H1 (cell line): ENCODE results near the gene AAGAB. TPM values are rescaled to one million over a fixed set of nuclear protein-coding genes. Genes with fewer than 3 reads are reported as not detected.

Source experiments
- CTCF ChIA-PET: fragments of 300-600 bp; sonication (Branson Sonifier 250); formaldehyde crosslinking; loops from one replicate; lab custom pipeline; 2021; ENCODE audit not compliant: partially characterized antibody; lab: Charles Lee
- POLR2A ChIA-PET: fragments of 300-600 bp; sonication (Branson Sonifier 250); formaldehyde crosslinking; loops from one replicate; lab custom pipeline; 2021; ENCODE audit warnings: inconsistent platforms; ENCODE audit not compliant: partially characterized antibody; lab: Charles Lee
- DNase-seq, 2 experiments: peaks; one replicate each; pipeline versions ENCODE4 v3.0.0 to v3.0.0-alpha.2; 2010 to 2022; ENCODE audit warnings: low spot score in 2 of 2, low read depth in 1 of 2, mixed read lengths in 1 of 2
- FAIRE-seq: peaks from 2 replicates; lab custom pipeline; 2011; peaks lifted over from hg19 to GRCh38; lab: Jason Lieb, UNC
- H2AFZ ChIP-seq: 2 replicates; pipeline ENCODE4 v1.8.1; 2012; ENCODE audit warnings: low read length, inconsistent platforms
- H2AK5ac ChIP-seq: 2 replicates; pipeline ENCODE4 v1.6.1; 2013; ENCODE audit warnings: low read depth, low read length
- H2BK120ac ChIP-seq: replicated peaks from 2 replicates; pipeline ENCODE3; 2013; ENCODE audit warnings: low read depth, low read length, inconsistent platforms
- H2BK12ac ChIP-seq: 2 replicates; pipeline ENCODE4 v1.6.1; 2013; ENCODE audit warnings: low read depth, low read length
- H2BK15ac ChIP-seq: 2 replicates; pipeline ENCODE4 v1.6.1; 2013; ENCODE audit warnings: low read length
- H2BK20ac ChIP-seq: 2 replicates; pipeline ENCODE4 v1.6.1; 2013; ENCODE audit warnings: low read length
- H2BK5ac ChIP-seq: 2 replicates; pipeline ENCODE4 v1.6.1; 2013; ENCODE audit warnings: low read depth, low read length
- H3K14ac ChIP-seq: 2 replicates; pipeline ENCODE4 v1.6.1; 2013; ENCODE audit warnings: inconsistent platforms; ENCODE audit not compliant: insufficient read length
- H3K18ac ChIP-seq: 2 replicates; pipeline ENCODE4 v1.6.1; 2013; ENCODE audit warnings: low read length; ENCODE audit errors: extremely low read depth
- H3K23ac ChIP-seq: 2 replicates; pipeline ENCODE4 v1.6.1; 2013; ENCODE audit warnings: inconsistent platforms; ENCODE audit not compliant: insufficient read length
- H3K23me2 ChIP-seq: 2 replicates; pipeline ENCODE4 v1.6.1; 2013; ENCODE audit warnings: low read depth, low read length
- H3K27ac ChIP-seq: 2 replicates; pipeline ENCODE4 v1.6.1; 2011; ENCODE audit warnings: low read depth, low read length, inconsistent platforms
- H3K27me3 ChIP-seq, 4 experiments: replicated peaks in 1 of 4; 1 replicate in 1 of 4; 2 replicates in 3 of 4; pipeline versions ENCODE4 v1.6.1 to v1.8.1; 2011 to 2013; ENCODE audit warnings: low read length in 3 of 4, mild to moderate bottlenecking in 3 of 4, inconsistent platforms in 2 of 4, mixed read lengths in 2 of 4, moderate library complexity in 1 of 4; ENCODE audit not compliant: control insufficient read depth in 3 of 4, insufficient read depth in 3 of 4; ENCODE audit errors: extremely low read depth in 1 of 4
- H3K36me3 ChIP-seq, 4 experiments: 2 replicates each; pipeline versions ENCODE4 v1.6.1 to v1.8.1; 2011 to 2013; ENCODE audit warnings: mild to moderate bottlenecking in 4 of 4, low read length in 3 of 4, moderate library complexity in 2 of 4, control low read depth in 1 of 4, inconsistent platforms in 1 of 4; ENCODE audit not compliant: insufficient read depth in 4 of 4, control insufficient read depth in 2 of 4
- H3K4ac ChIP-seq: replicated peaks from 2 replicates; pipeline ENCODE3; 2013; ENCODE audit warnings: low read length, low read depth, mixed read lengths, inconsistent platforms; ENCODE audit not compliant: insufficient read length
- H3K4me1 ChIP-seq, 4 experiments: replicated peaks in 1 of 4; 1 replicate in 1 of 4; 2 replicates in 3 of 4; pipeline versions ENCODE4 v1.6.1 to v1.8.1; 2011 to 2013; ENCODE audit warnings: low read length in 3 of 4, inconsistent platforms in 2 of 4, mixed read lengths in 1 of 4; ENCODE audit not compliant: insufficient read depth in 4 of 4, control insufficient read depth in 3 of 4
- H3K4me2 ChIP-seq, 2 experiments: 2 replicates each; pipeline versions ENCODE4 v1.6.1 to v1.8.1; 2011 to 2013; ENCODE audit warnings: low read depth in 2 of 2, low read length in 2 of 2, control low read depth in 1 of 2, inconsistent platforms in 1 of 2, mild to moderate bottlenecking in 1 of 2; ENCODE audit not compliant: insufficient read depth in 1 of 2
- H3K4me3 ChIP-seq, 4 experiments: fragments of 200-600, 300-600 bp in 1 of 4; sonication (generic), shearing (Covaris generic), sonication (Bioruptor Twin) in 1 of 4; 2 replicates each; pipeline versions ENCODE4 v1.5.1 to v1.8.1; 2011 to 2016; ENCODE audit warnings: low read length in 4 of 4, low read depth in 3 of 4, control low read depth in 2 of 4, inconsistent platforms in 2 of 4, mild to moderate bottlenecking in 2 of 4, mixed read lengths in 1 of 4, moderate library complexity in 1 of 4; ENCODE audit not compliant: insufficient read depth in 2 of 4; ENCODE audit errors: extremely low read depth in 1 of 4
- H3K56ac ChIP-seq: replicated peaks from 2 replicates; pipeline ENCODE3; 2013; ENCODE audit warnings: low read depth, mild to moderate bottlenecking, mixed read lengths, low read length, inconsistent platforms; ENCODE audit not compliant: insufficient read length
- H3K79me1 ChIP-seq: 2 replicates; pipeline ENCODE4 v1.6.1; 2013; ENCODE audit warnings: low read depth, low read length, control low read depth
- H3K79me2 ChIP-seq, 2 experiments: 2 replicates each; pipeline versions ENCODE4 v1.6.1 to v1.8.1; 2012 to 2013; ENCODE audit warnings: low read length in 2 of 2, mild to moderate bottlenecking in 2 of 2, inconsistent platforms in 1 of 2; ENCODE audit not compliant: insufficient read depth in 2 of 2, control insufficient read depth in 1 of 2
- H3K9ac ChIP-seq, 4 experiments: replicated peaks in 1 of 4; 1 replicate in 1 of 4; 2 replicates in 3 of 4; pipeline versions ENCODE4 v1.6.1 to v1.8.1; 2011 to 2013; ENCODE audit warnings: low read depth in 3 of 4, low read length in 3 of 4, control low read depth in 2 of 4, mild to moderate bottlenecking in 2 of 4, moderate library complexity in 2 of 4, inconsistent platforms in 1 of 4; ENCODE audit errors: extremely low read depth in 1 of 4
- H3K9me3 ChIP-seq, 2 experiments: 2 replicates each; pipeline versions ENCODE4 v1.6.1 to v1.8.1; 2012 to 2013; ENCODE audit warnings: mild to moderate bottlenecking in 2 of 2, moderate library complexity in 2 of 2, control low read depth in 1 of 2, inconsistent platforms in 1 of 2, low read depth in 1 of 2, low read length in 1 of 2, mixed read lengths in 1 of 2; ENCODE audit not compliant: insufficient read depth in 2 of 2
- H4K20me1 ChIP-seq, 2 experiments: replicated peaks in 1 of 2; 2 replicates each; pipeline versions ENCODE3 to v1.8.1; 2011 to 2013; ENCODE audit warnings: inconsistent platforms in 2 of 2, low read length in 2 of 2, mild to moderate bottlenecking in 1 of 2; ENCODE audit not compliant: insufficient read depth in 2 of 2, control insufficient read depth in 1 of 2
- H4K5ac ChIP-seq: 2 replicates; pipeline ENCODE4 v1.6.1; 2013; ENCODE audit warnings: low read length, low read depth, mixed read lengths, inconsistent platforms; ENCODE audit not compliant: insufficient read length
- H4K8ac ChIP-seq: 2 replicates; pipeline ENCODE4 v1.8.0; 2013; ENCODE audit warnings: mild to moderate bottlenecking, moderate library complexity, low read length, inconsistent platforms; ENCODE audit not compliant: insufficient read depth; ENCODE audit errors: extremely low read depth
- H4K91ac ChIP-seq: replicated peaks from 2 replicates; pipeline ENCODE3; 2013; ENCODE audit warnings: low read length, mixed read lengths, inconsistent platforms; ENCODE audit not compliant: insufficient read length
- BCL11A ChIP-seq, 2 experiments: IDR thresholded peaks; one replicate each; pipeline ENCODE4 v1.6.1; 2011; ENCODE audit warnings: low read depth in 2 of 2, low read length in 2 of 2, mild to moderate bottlenecking in 2 of 2
- CBX8 ChIP-seq: fragments of 300-800, 300-1000 bp; sonication (generic); IDR thresholded peaks from 2 replicates; pipeline ENCODE4 v1.7.1; 2016; ENCODE audit warnings: low read depth, low read length, borderline replicate concordance
- CTBP2 ChIP-seq: IDR thresholded peaks from 2 replicates; pipeline ENCODE4 v1.7.0; 2011; ENCODE audit warnings: borderline replicate concordance, mild to moderate bottlenecking, moderate library complexity, mixed read lengths, low read length; ENCODE audit not compliant: insufficient read depth, insufficient read length
- GTF2F1 ChIP-seq: IDR thresholded peaks from 2 replicates; pipeline ENCODE4 v1.6.1; 2012; ENCODE audit warnings: low read depth, low read length, improper control_type of control experiment, borderline replicate concordance
- KDM5A ChIP-seq: fragments of 200-600 bp; IDR thresholded peaks from 2 replicates; pipeline ENCODE4 v1.7.1; 2012; ENCODE audit warnings: mild to moderate bottlenecking, low read length, inconsistent platforms, mixed read lengths
- PHF8 ChIP-seq: fragments of 200-600 bp; sonication (generic); conservative IDR thresholded peaks from 2 replicates; pipeline ENCODE4 v1.7.1; 2012; ENCODE audit warnings: low read depth, mild to moderate bottlenecking, inconsistent platforms, low read length, moderate library complexity
- POLR2A ChIP-seq, 2 experiments: IDR thresholded peaks; 1 replicate in 1 of 2; 2 replicates in 1 of 2; pipeline ENCODE4 v1.6.1; 2011; ENCODE audit warnings: low read depth in 2 of 2, low read length in 2 of 2, mild to moderate bottlenecking in 2 of 2; ENCODE audit errors: control extremely low read depth in 1 of 2
- POLR2AphosphoS5 ChIP-seq: IDR thresholded peaks from 2 replicates; pipeline ENCODE4 v1.6.1; 2011; ENCODE audit warnings: low read depth, low read length
- RXRA ChIP-seq: IDR thresholded peaks from 2 replicates; pipeline ENCODE4 v1.6.1; 2011; ENCODE audit warnings: low read depth, mild to moderate bottlenecking, low read length, moderate library complexity; ENCODE audit not compliant: insufficient read depth
- SIN3A ChIP-seq, 2 experiments: IDR thresholded peaks in 1 of 2; conservative IDR thresholded peaks in 1 of 2; 2 replicates each; pipeline ENCODE4 v1.6.1; 2011 to 2012; ENCODE audit warnings: low read length in 2 of 2, improper control_type of control experiment in 1 of 2, low read depth in 1 of 2, mild to moderate bottlenecking in 1 of 2
- SP1 ChIP-seq: IDR thresholded peaks from 2 replicates; pipeline ENCODE4 v1.6.1; 2011; ENCODE audit warnings: low read depth, low read length
- WGBS, 2 experiments: shearing (Covaris generic) in 1 of 2; methylation state at CpG; one replicate each; pipeline versions ENCODE4 v1.1.6 to v1.1.7; 2013 to 2015; ENCODE audit warnings: low lambda C conversion rate in 2 of 2, mixed read lengths in 2 of 2, inconsistent platforms in 1 of 2, low coverage in 1 of 2, missing lambda C conversion rate in 1 of 2; ENCODE audit not compliant: insufficient replicate concordance in 2 of 2, insufficient coverage in 1 of 2, insufficient read length in 1 of 2; ENCODE audit errors: extremely low coverage in 1 of 2, missing lambda C conversion rate in 1 of 2; 5-methylcytosine and 5-hydroxymethylcytosine counted together
- polyA plus RNA-seq, 7 experiments: library from polyadenylated mRNA; depleted of rRNA in 3 of 7; stranded (reverse) in 5 of 7; unstranded in 2 of 7; fragments of >200 nt in 5 of 7; fragments of 200-250 nt in 2 of 7; gene quantifications; 1 replicate in 5 of 7; 2 replicates in 1 of 7; 4 replicates in 1 of 7; pipeline versions ENCODE4 v1.2.1 to v1.2.3, GENCODE V29; 2011 to 2013; ENCODE audit warnings: missing spikeins in 2 of 7, mixed read lengths in 2 of 7
- total RNA-seq: library from RNA; stranded (reverse); fragmentation: NEBNext Ultra II Directional; extraction: Animal tissue kit (Norgen Biotek cat#: 25700); gene quantifications from 2 replicates; pipeline ENCODE4 v1.2.1, GENCODE V29; 2021
- TF ChIP-seq, protein P1 (sequence below): IDR thresholded peaks from 2 replicates; pipeline ENCODE4 v1.6.1; 2012; ENCODE audit warnings: low read length, inconsistent platforms
- TF ChIP-seq, protein P2 (sequence below): IDR thresholded peaks from 2 replicates; pipeline ENCODE4 v1.6.1; 2012; ENCODE audit warnings: inconsistent platforms

AAGAB gene
- total and polyA plus RNA-seq, 2 of the 8 experiments (the other 6 are each of a cell fraction or from before 2014, with no cell fraction given), result 20.1 to 45.9 TPM

DNA sequence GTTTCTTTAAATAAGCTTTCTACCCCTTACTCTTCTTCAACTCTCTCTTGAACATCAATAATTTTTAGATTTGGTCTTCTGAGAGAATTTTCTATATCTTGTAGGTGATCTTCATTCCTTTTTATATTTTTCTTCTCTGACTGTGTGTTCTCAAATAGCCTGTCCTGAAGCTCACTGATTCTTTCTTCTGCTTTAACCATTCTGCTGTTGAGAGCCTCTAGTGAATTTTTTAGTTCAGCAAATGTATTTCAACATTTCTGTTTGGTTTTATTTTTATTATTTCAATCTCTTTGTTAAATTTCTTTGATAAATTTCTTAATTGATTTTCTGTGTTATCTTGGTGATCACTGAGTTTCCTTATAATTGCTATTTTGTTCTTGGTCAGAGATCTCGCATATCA, 19.8 kb upstream of the AAGAB start:
- Histone ChIP-seq H3K27me3 (no peaks in the 10 kb centered on the region), H4K8ac (no peak overlapping the region), H3K4ac (no peak overlapping the region), H3K23me2 (no peaks in the 10 kb centered on the region), H4K5ac (no peak overlapping the region), H2AK5ac (no peak overlapping the region), H3K79me2 (no peaks in the 10 kb centered on the region), H3K23ac (no peak overlapping the region), H4K20me1 (no peaks in the 10 kb centered on the region), H3K4me2 (no peak overlapping the region), H3K27ac (no peak overlapping the region), H2BK20ac (no peak overlapping the region), H3K4me1 (peaks cover 0 to 2% (median 0%) of the 10 kb centered on the region in 4 experiments; a peak in 3 of 7 replicates), H4K91ac (no peak overlapping the region), H2BK15ac (no peak overlapping the region), H3K9ac (no peak overlapping the region), H3K18ac (no peak overlapping the region), H2BK12ac (no peak overlapping the region), H2AFZ (no peak overlapping the region), H3K56ac (no peak overlapping the region), H3K14ac (no peak overlapping the region), H3K79me1 (no peaks in the 10 kb centered on the region), H3K4me3 (no peak overlapping the region), H2BK120ac (no peak overlapping the region), H3K9me3 (no peaks in the 10 kb centered on the region), H2BK5ac (no peak overlapping the region), H3K36me3 (no peaks in the 10 kb centered on the region)
- CTCF ChIA-PET, result interaction anchor here (1.5 kb wide), 1 partner anchor 327 kb away, joined by 4 read pairs; no protein-coding TSS in a partner anchor
- POLR2A ChIA-PET, result no interaction called here
- no peak for DNase-seq
- 87% methylated on average over 1 of the region's 1 CpG; no CpG with 5 or more reads in 1 of the 2 experiments for WGBS, 2 experiments
- no peak for FAIRE-seq
- TF ChIP-seq, protein P1, sequence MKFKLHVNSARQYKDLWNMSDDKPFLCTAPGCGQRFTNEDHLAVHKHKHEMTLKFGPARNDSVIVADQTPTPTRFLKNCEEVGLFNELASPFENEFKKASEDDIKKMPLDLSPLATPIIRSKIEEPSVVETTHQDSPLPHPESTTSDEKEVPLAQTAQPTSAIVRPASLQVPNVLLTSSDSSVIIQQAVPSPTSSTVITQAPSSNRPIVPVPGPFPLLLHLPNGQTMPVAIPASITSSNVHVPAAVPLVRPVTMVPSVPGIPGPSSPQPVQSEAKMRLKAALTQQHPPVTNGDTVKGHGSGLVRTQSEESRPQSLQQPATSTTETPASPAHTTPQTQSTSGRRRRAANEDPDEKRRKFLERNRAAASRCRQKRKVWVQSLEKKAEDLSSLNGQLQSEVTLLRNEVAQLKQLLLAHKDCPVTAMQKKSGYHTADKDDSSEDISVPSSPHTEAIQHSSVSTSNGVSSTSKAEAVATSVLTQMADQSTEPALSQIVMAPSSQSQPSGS, result no peak
- TF ChIP-seq BCL11A (IDR thresholded peaks at IDR 0.05; ENCODE audit: low read depth in 2 of 2, low read length in 2 of 2), result no peak
- TF ChIP-seq KDM5A, result no peak
- TF ChIP-seq, protein P2, sequence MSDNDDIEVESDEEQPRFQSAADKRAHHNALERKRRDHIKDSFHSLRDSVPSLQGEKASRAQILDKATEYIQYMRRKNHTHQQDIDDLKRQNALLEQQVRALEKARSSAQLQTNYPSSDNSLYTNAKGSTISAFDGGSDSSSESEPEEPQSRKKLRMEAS, result no peak
- no peak for TF ChIP-seq POLR2A (IDR thresholded peaks at IDR 0.05; ENCODE audit: control extremely low read depth in 1 of 2, low read depth in 2 of 2, low read length in 2 of 2)
- TF ChIP-seq GTF2F1, result no peak
- TF ChIP-seq POLR2AphosphoS5, result no peak
- TF ChIP-seq SP1, result no peak
- TF ChIP-seq PHF8, result no peak
- no peak for TF ChIP-seq CBX8
- no peak for TF ChIP-seq CTBP2
- TF ChIP-seq RXRA, result no peak
- TF ChIP-seq SIN3A (conservative IDR thresholded peaks at IDR 0.05 in 1 of 2, IDR thresholded peaks at IDR 0.05 in 1 of 2; ENCODE audit: low read depth in 1 of 2, low read length in 2 of 2), result no peak
